SK-N-SH treated with all-trans-retinoic acid at 6 μM for 48 hours (cell line): Measurements from ENCODE around the gene ABHD6.

Experiments used
- CSDC2 ChIP-seq: fragments of 250-450 bp; sonication (Bioruptor Pico); IDR thresholded peaks from 2 replicates; pipeline ENCODE4 v1.5.0; 2020; ENCODE audit warnings: mild to moderate bottlenecking, moderate library complexity
- RARB ChIP-seq: fragments of 250-450 bp; sonication (Bioruptor Pico); IDR thresholded peaks from 2 replicates; pipeline ENCODE4 v1.8.0; 2021; ENCODE audit warnings: mild to moderate bottlenecking, moderate library complexity
- TCF4 ChIP-seq: fragments of 250-450 bp; sonication (Bioruptor Pico); IDR thresholded peaks from 2 replicates; pipeline ENCODE4 v1.8.0; 2021; ENCODE audit warnings: mild to moderate bottlenecking, moderate library complexity, borderline replicate concordance

DNA sequence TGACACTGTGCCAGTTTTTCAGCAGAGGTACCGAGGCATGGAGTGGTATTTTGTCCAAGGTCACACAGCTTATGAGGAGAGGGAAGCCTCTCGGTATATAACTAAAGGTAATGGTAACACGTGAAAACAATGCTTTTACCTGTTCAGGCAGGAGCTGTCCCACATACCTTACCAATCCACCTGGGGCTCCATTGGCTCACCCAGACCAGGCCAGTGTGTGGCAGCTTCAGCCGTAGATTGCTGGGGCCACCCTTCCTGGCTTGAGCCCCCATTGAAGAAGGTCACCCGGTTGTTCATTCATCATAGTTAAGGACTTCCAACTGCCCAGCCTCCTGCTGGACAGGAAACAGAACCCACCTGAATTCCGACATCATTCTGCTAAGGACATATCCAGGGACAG lies 59.3 kb downstream of the ABHD6 start:
- TF ChIP-seq TCF4 (CRISPR knock-in tag) (no peak), CSDC2 (CRISPR knock-in tag) (no peak), RARB (CRISPR knock-in tag) (no peak)
